HepG2 (cell line): Measurements from ENCODE around the gene SERINC4. TPM values are rescaled to one million over a fixed set of nuclear protein-coding genes. Genes with fewer than 3 reads are reported as not detected.
A peak's percentile ranks its signal among the peaks of the same experiment; 100 is the strongest.
"Not testable (repeated sequence)": the region's sequence is repeated elsewhere in the genome, so short reads cannot be mapped to it uniquely, and the experiment has no call there.

ENCODE experiments used
- ATAC-seq: fragments of 200-7000 bp; cut with Tn5 transposase; 3 replicates; pipeline ENCODE4 v1.9.1; 2020; ENCODE audit warnings: mild to moderate bottlenecking, moderate library complexity
- BruUV-seq: library from RNA; stranded (reverse); fragments of 400-500 nt; replicated peaks from 2 replicates; lab custom pipeline; 2021; lab: Mats Ljungman, UMichigan
- CTCF ChIA-PET: fragments of 300-600 bp; formaldehyde crosslinking; extraction: SDS; loops from one replicate; lab custom pipeline; 2021; ENCODE audit warnings: low total read pairs, inconsistent platforms, low intra/inter-chr PET ratio; lab: Yijun Ruan, JAX
- POLR2A ChIA-PET: fragments of 350-600 bp; sonication (Branson Sonifier 250); formaldehyde crosslinking; loops from one replicate; lab custom pipeline; 2020; ENCODE audit warnings: antibody characterized with exemption, inconsistent platforms; lab: Yijun Ruan, JAX
- DNase-seq: peaks from one replicate; pipeline ENCODE4 v3.0.0-alpha.2; 2015; ENCODE audit warnings: low spot score
- FAIRE-seq: peaks from 3 replicates; lab custom pipeline; 2011; peaks lifted over from hg19 to GRCh38; lab: Jason Lieb, UNC
- H2AFZ ChIP-seq: one replicate; pipeline ENCODE4 v1.6.1; 2011; ENCODE audit warnings: low read length, inconsistent platforms
- H3K27ac ChIP-seq: fragments of 300-600 bp; 3 replicates; pipeline ENCODE4 v1.8.0; 2011; ENCODE audit warnings: mixed run types, mild to moderate bottlenecking, mixed read lengths, low read length, inconsistent platforms; ENCODE audit not compliant: insufficient read depth; ENCODE audit errors: extremely low read length
- H3K27me3 ChIP-seq, 2 experiments: fragments of 200-600 bp in 1 of 2; 2 replicates in 1 of 2; 3 replicates in 1 of 2; pipeline versions ENCODE4 v1.6.0 to v1.8.0; 2011; ENCODE audit warnings: low read length in 2 of 2, mild to moderate bottlenecking in 2 of 2, moderate library complexity in 2 of 2, inconsistent platforms in 1 of 2; ENCODE audit not compliant: insufficient read depth in 2 of 2, control insufficient read depth in 1 of 2
- H3K36me3 ChIP-seq, 2 experiments: fragments of 200-600 bp in 1 of 2; replicated peaks in 1 of 2; 2 replicates in 1 of 2; 3 replicates in 1 of 2; pipeline versions ENCODE4 v1.5.1 to v1.8.0; 2011; ENCODE audit warnings: low read length in 2 of 2, inconsistent platforms in 1 of 2; ENCODE audit not compliant: insufficient read depth in 2 of 2, control insufficient read depth in 1 of 2
- H3K4me1 ChIP-seq: 2 replicates; pipeline ENCODE4 v1.5.1; 2012; ENCODE audit warnings: low read length, inconsistent platforms; ENCODE audit not compliant: insufficient read depth
- H3K4me2 ChIP-seq: 2 replicates; pipeline ENCODE4 v1.6.0; 2011; ENCODE audit warnings: low read depth, low read length, inconsistent platforms
- H3K4me3 ChIP-seq, 3 experiments: fragments of 200-600 bp in 1 of 3; sonication (generic), shearing (Covaris generic) in 1 of 3; replicated peaks in 1 of 3; 2 replicates each; pipeline ENCODE4 v1.5.1; 2011 to 2016; ENCODE audit warnings: low read length in 3 of 3, inconsistent platforms in 2 of 3, low read depth in 2 of 3, mild to moderate bottlenecking in 2 of 3, control low read depth in 1 of 3, mixed read lengths in 1 of 3; ENCODE audit not compliant: insufficient read depth in 1 of 3
- H3K79me2 ChIP-seq: one replicate; pipeline ENCODE4 v1.6.1; 2011; ENCODE audit warnings: low read length, inconsistent platforms; ENCODE audit not compliant: insufficient read depth
- H3K9ac ChIP-seq: 2 replicates; pipeline ENCODE4 v1.6.0; 2011; ENCODE audit warnings: mild to moderate bottlenecking, low read depth, low read length, inconsistent platforms; ENCODE audit not compliant: insufficient read depth
- H3K9me3 ChIP-seq: 2 replicates; pipeline ENCODE4 v1.5.1; 2012; ENCODE audit warnings: mild to moderate bottlenecking, low read length
- H4K20me1 ChIP-seq: 2 replicates; pipeline ENCODE4 v1.6.0; 2011; ENCODE audit warnings: inconsistent platforms, mild to moderate bottlenecking, low read length, moderate library complexity; ENCODE audit not compliant: insufficient read depth
- CEBPB ChIP-seq: IDR thresholded peaks from 2 replicates; pipeline ENCODE4 v1.6.1; 2011; ENCODE audit warnings: low read depth, low read length, improper control_type of control experiment, borderline replicate concordance
- PAF1 ChIP-seq: IDR thresholded peaks from 2 replicates; pipeline ENCODE4 v1.6.1; 2016; ENCODE audit warnings: missing genetic modification reagents, missing compliant biosample characterization
- ZNF121 ChIP-seq: sonication (generic); formaldehyde crosslinking; IDR thresholded peaks from 2 replicates; pipeline ENCODE4 v1.5.0; 2020; ENCODE audit warnings: mild to moderate bottlenecking, missing genetic modification reagents
- WGBS: methylation state at CpG from one replicate; pipeline ENCODE4 v1.1.6; 2017; ENCODE audit warnings: low lambda C conversion rate; 5-methylcytosine and 5-hydroxymethylcytosine counted together
- in situ Hi-C: cut with HindIII; loops from 2 replicates; pipeline ENCODE4 v1.10.0; 2017; ENCODE audit warnings: low pct_unique_long_range_greater_than_20kb; ENCODE audit not compliant: extremely low pct_ligation_motif_present
- intact Hi-C: fragments of 100-400 bp; cut with micrococcal nuclease; formaldehyde crosslinking; loops from one replicate; pipeline ENCODE4 v1.10.0; 2022; ENCODE audit not compliant: unreplicated experiment
- polyA plus RNA-seq, 8 experiments: library from polyadenylated mRNA; depleted of rRNA in 3 of 8; stranded (reverse) in 7 of 8; unstranded in 1 of 8; fragments of >200 nt; fragmentation: Illumina TruSeq in 4 of 8; extraction: Trizol in 4 of 8; gene quantifications; 2 replicates each; pipeline versions ENCODE4 v1.2.1 to v1.2.3, GENCODE V29; 2011 to 2016; ENCODE audit warnings: low read depth in 4 of 8, missing spikeins in 1 of 8, mixed read lengths in 1 of 8; ENCODE audit not compliant: insufficient read depth in 1 of 8
- total RNA-seq, 5 experiments: library from RNA; depleted of rRNA; stranded (reverse); fragments of >200 nt; fragmentation: Illumina TruSeq; extraction: Trizol; gene quantifications; 2 replicates each; pipeline ENCODE4 v1.2.3, GENCODE V29; 2016; ENCODE audit warnings: low read depth in 1 of 5

Gene SERINC4
- total and polyA plus RNA-seq, 2 of the 13 experiments (the other 11 are each of a cell fraction or from before 2014, with no cell fraction given), result not detected

- Histone ChIP-seq H3K4me3 (peak overlapping the region in 2 of 3 experiments; percentile 62 to 64; a peak in 4 of 6 replicates), H3K4me1 (peaks cover 50% of the 10 kb centered on the region), H3K9me3 (no peaks in the 10 kb centered on the region), H3K36me3 (no peaks in the 10 kb centered on the region), H3K9ac (peak overlapping the region; percentile 66; the same call in 1 of the 2 replicates), H3K79me2 (peaks cover 31% of the 10 kb centered on the region), H3K4me2 (peak overlapping the region; percentile 66), H3K27me3 (no peaks in the 10 kb centered on the region; a peak in 1 of 5 replicates), H4K20me1 (no peaks in the 10 kb centered on the region), H3K27ac (no peak overlapping the region), H2AFZ (no peak overlapping the region)
- intact Hi-C loops, result no loop called here
- FAIRE-seq (no peak), ATAC-seq (no peak), DNase-seq (no peak)
- ChIA-PET POLR2A (no interaction called here), CTCF (no interaction called here)
- in situ Hi-C loops, result no loop called here
- peak; percentile 60 for TF ChIP-seq ZNF121 (CRISPR knock-in tag)
- no peak for TF ChIP-seq PAF1 (CRISPR knock-in tag)
- no peak for TF ChIP-seq CEBPB
- no TSS peak for BruUV-seq
- 93% methylated on average over 11 of the region's 11 CpGs for WGBS
These were observed 26.0 kb upstream of the SERINC4 start for GRCh38 chr15:43826029-43826507.

GRCh38 chr15:43825305-43825704, 25.3 kb upstream of the SERINC4 start:
- intact Hi-C loops, H4K20me1 ChIP-seq, H2AFZ ChIP-seq, H3K27ac ChIP-seq, H3K36me3 ChIP-seq, DNase-seq, in situ Hi-C loops, H3K9me3 ChIP-seq, H3K4me3 ChIP-seq, H3K9ac ChIP-seq, FAIRE-seq, ATAC-seq, BruUV-seq, H3K27me3 ChIP-seq, H3K4me2 ChIP-seq, CTCF ChIA-PET: not testable (repeated sequence)
- POLR2A ChIA-PET, result interaction anchor here (1.1 to 4.2 kb wide), 4 partner anchors 24 to 48 kb away, joined by 5 to 30 read pairs (median 8); partner anchors contain the start of genes ELL3, HYPK, SERF2 and SERINC4
- peaks cover 55% of the 10 kb centered on the region for H3K4me1 ChIP-seq
- peaks cover 38% of the 10 kb centered on the region for H3K79me2 ChIP-seq
- WGBS, result 95% methylated on average over 11 of the region's 11 CpGs
